Retinal pigment epithelial cell (primary cell): ENCODE measurements around the gene HAPSTR1.

Source experiments
- DNase-seq: peaks from one replicate; pipeline ENCODE4 v3.0.0-alpha.2; 2010; ENCODE audit warnings: low read depth
- H3K4me3 ChIP-seq: 2 replicates; pipeline ENCODE4 v1.5.1; 2011; ENCODE audit warnings: mild to moderate bottlenecking, low read length, control low read depth, moderate library complexity
- CTCF ChIP-seq: conservative IDR thresholded peaks from 2 replicates; pipeline ENCODE4 v1.5.1; 2011; ENCODE audit warnings: low read depth, low read length, control low read depth, inconsistent platforms

The HAPSTR1 gene

GRCh38 chr16:9113707-9114106 is 22.3 kb downstream of the HAPSTR1 start:
- H3K4me3 ChIP-seq = no peak overlapping the region
- TF ChIP-seq CTCF = no peak
- no peak for DNase-seq

- H3K4me3 ChIP-seq = no peak overlapping the region
- TF ChIP-seq CTCF = no peak
- DNase-seq = no peak
These were observed 22.7 kb downstream of the HAPSTR1 start for GRCh38 chr16:9114112-9114511.

- DNase-seq = no peak
- no peak for TF ChIP-seq CTCF
- no peak overlapping the region for H3K4me3 ChIP-seq
These were observed 23.4 kb downstream of the HAPSTR1 start for GRCh38 chr16:9114842-9115241.

- no peak overlapping the region for H3K4me3 ChIP-seq
- no peak for TF ChIP-seq CTCF
- no peak for DNase-seq
These were observed 23.8 kb downstream of the HAPSTR1 start for GRCh38 chr16:9115277-9115676.

- no peak for DNase-seq
- TF ChIP-seq CTCF = no peak
- H3K4me3 ChIP-seq = no peak overlapping the region
These were observed 24.7 kb downstream of the HAPSTR1 start for GRCh38 chr16:9116141-9116540.

GRCh38 chr16:9118170-9118569 is 26.7 kb downstream of the HAPSTR1 start:
- H3K4me3 ChIP-seq = no peak overlapping the region
- TF ChIP-seq CTCF = no peak
- no peak for DNase-seq

- peak; percentile 10 for TF ChIP-seq CTCF
- H3K4me3 ChIP-seq = no peak overlapping the region
- DNase-seq = no peak
These were observed 28.4 kb downstream of the HAPSTR1 start for GRCh38 chr16:9119795-9120194.
